Astrocyte of the spinal cord (primary cell): ENCODE measurements around the gene SLC2A1.

Experiments used
- DNase-seq: peaks from one replicate; pipeline ENCODE4 v3.0.0; 2011; ENCODE audit warnings: low read depth, low spot score
- H3K4me3 ChIP-seq: 2 replicates; pipeline ENCODE4 v1.5.1; 2011; ENCODE audit warnings: low read depth, mild to moderate bottlenecking, low read length, moderate library complexity
- in situ Hi-C: cut with HindIII; loops from 2 replicates; pipeline ENCODE4 v1.10.0; 2017; ENCODE audit warnings: low sequenced_read_pairs
- TF ChIP-seq, protein P1 (sequence below): IDR thresholded peaks from 2 replicates; pipeline ENCODE4 v1.5.1; 2012; ENCODE audit warnings: low read depth, mild to moderate bottlenecking, low read length, inconsistent platforms

The SLC2A1 gene

DNA sequence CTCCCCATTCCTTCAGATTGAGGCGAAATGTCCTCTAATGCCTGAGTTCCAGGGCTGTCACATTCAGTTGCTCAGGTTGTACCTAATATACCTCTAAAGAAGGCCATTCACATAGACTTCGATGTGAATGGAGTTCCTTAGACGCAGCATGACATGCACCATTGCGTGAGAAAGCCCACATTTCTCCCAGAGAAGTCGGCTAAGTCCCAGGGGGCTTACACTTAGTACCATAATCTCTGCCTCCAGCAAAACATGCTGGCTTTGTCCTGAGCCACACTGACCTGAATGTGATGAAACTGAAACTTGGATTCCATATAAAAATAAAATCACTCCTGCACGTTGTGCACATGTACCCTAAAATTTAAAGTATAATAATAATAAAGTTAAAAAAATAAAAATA is 23.2 kb upstream of the SLC2A1 start:
- no peak overlapping the region for H3K4me3 ChIP-seq
- TF ChIP-seq, protein P1, sequence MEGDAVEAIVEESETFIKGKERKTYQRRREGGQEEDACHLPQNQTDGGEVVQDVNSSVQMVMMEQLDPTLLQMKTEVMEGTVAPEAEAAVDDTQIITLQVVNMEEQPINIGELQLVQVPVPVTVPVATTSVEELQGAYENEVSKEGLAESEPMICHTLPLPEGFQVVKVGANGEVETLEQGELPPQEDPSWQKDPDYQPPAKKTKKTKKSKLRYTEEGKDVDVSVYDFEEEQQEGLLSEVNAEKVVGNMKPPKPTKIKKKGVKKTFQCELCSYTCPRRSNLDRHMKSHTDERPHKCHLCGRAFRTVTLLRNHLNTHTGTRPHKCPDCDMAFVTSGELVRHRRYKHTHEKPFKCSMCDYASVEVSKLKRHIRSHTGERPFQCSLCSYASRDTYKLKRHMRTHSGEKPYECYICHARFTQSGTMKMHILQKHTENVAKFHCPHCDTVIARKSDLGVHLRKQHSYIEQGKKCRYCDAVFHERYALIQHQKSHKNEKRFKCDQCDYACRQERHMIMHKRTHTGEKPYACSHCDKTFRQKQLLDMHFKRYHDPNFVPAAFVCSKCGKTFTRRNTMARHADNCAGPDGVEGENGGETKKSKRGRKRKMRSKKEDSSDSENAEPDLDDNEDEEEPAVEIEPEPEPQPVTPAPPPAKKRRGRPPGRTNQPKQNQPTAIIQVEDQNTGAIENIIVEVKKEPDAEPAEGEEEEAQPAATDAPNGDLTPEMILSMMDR, result no peak
- in situ Hi-C loops, result no loop called here
- no peak for DNase-seq

DNA sequence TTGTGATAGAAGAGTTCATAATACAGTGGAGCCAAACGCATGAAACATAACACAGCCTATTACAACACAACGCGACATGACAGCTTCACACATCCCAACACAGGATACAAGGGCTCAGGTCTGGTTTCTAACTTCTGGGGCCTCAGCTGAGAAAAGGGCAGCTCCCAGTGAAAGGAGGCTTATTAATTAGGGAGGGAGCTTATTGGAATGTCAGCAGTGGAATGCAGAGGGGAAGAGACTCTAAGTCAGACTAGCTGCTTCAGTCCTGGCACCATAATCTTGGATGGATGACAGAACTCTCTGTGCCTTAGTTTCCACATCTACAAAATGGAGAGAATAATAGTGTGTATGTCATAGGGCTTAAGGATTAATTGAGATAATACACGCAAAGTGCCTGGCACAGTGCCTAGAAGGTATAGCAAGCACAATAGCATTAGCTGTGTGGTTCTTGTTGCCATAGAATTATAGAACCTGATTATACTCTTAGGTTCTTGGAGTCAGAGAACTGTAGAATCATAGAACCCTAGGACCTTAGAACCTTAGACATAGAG is 22.7 kb upstream of the SLC2A1 start:
- TF ChIP-seq, protein P1, result no peak
- H3K4me3 ChIP-seq, result no peak overlapping the region
- in situ Hi-C loops, result no loop called here
- no peak for DNase-seq

DNA sequence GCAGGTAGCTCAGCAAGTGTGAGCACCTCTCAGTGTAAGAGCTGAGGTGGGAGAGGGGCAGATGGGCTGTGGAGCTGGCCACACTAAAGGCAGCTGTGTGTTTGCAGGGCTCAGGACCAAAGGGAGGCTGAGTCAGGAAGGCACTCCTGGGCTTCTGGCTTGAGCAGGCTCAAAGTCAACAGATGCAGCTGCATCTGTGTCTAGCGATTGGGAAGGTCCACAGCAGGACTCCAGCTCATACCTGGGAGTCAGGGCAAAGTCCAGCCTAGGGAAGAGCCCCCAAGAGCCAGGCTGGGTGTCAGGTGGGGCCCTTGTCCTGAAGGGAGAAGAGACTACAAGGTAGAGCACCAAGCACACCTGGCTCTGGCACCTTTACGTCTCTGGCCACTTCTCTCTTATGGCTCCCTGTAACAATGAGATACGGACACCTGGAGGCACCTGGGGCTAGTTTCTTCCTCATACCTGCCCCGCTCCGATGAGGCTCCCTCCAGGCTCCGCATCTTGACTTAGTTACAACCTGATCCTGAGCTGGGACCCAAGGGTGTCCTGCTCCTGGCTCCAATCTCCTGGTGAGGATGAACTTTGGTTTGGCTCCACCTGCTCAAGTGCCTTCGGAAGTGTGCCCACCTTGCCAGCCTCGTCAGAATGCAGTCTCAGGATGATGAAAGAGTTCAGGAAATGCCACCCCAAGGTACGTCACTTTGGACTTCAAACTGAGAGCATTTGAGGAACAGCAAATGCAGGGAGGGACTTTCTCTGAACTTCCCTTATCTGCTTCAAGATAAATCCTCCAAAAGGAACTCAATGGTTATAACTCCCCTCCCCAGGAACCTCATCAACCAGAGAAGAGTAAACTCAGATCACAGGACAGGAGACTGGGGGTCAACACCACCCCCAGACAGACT is 21.5 kb upstream of the SLC2A1 start:
- H3K4me3 ChIP-seq, result no peak overlapping the region
- in situ Hi-C loops, result no loop called here
- DNase-seq, result no peak
- TF ChIP-seq, protein P1, result no peak

DNA sequence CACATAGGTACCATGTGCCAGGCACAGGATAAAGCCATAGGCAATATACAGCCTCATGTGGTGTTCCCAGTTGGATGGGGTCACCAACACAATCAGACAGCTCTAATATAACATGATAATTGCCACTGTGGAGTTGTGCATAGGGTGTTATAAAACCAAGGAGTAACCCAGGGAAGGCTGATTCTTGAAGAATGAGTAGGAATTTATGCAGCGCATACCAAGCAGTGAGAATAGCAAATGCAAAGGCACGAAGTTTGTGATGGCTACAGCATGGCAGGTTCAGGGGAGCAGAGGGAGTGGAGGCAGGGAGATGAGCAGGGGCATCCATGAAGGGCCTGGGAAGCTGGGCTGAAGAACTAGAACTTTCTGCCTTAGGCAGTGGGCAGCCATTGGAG is 20.4 kb upstream of the SLC2A1 start:
- H3K4me3 ChIP-seq, result no peak overlapping the region
- in situ Hi-C loops, result no loop called here
- TF ChIP-seq, protein P1, result no peak
- DNase-seq, result peak; percentile 41

DNA sequence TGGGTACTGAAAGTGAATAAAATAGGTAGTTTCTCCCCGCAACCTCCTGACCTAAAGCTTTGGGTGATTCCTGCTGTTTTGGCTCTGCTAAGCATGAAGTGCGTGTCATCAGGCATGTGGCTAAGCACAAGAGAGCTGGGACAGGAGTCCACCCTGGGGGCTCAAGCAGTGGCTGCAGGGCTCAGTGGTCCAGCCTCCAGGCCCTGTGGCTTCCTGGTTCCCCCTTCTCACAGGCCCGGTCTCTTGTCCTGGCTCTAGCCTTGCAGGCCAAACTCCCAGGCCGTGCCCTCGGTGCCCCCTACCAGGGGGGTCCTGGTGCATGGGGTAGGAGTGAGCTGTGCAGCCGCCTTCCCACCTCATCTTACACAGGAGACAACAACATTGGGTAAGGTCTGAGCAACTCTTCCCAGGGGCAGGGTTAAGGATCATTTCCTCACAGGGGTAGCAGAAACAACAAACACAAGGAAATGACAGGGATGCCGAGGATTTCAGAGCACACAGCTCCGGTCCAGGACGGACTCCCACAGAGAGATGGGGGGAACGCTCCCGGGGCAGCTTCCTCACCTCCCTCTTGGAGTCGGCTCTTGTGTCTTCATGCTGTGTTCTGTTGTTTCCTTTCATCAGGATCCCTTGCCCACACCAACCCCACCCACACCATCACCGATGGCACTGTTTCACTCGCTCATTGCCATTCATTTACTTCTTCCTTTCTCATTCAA is 19.8 kb upstream of the SLC2A1 start:
- DNase-seq, result peak; percentile 71
- TF ChIP-seq, protein P1, result no peak
- in situ Hi-C loops, result no loop called here
- no peak overlapping the region for H3K4me3 ChIP-seq

DNA sequence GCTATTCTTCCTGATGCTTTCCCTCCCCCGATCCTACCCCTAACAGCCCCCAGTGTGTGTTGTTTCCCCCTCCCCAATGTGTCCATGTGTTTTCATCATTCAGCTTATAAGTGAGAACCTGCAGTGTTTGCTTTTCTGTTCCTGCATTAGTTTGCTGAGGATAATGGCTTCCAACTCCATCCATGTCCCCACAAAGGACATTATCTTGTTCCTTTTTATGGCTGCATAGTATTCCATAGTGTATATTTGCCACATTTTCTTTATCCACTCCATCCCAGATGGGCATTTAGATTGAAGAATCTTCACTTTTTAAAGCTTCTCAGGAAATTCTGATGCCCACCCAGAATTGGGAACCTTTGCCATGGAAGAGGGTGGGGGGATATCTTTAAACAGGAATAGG is 19.0 kb upstream of the SLC2A1 start:
- TF ChIP-seq, protein P1, result no peak
- no peak overlapping the region for H3K4me3 ChIP-seq
- in situ Hi-C loops, result no loop called here
- no peak for DNase-seq
